Stimulated activated CD4-positive, alpha-beta T cell treated with anti-CD3 and anti-CD28 coated beads, Interleukin-1b, Interleukin-23, amount 100 ng/mL, for 4 hours (primary cell): ENCODE data around the gene CYB5R4.

ENCODE experiments used
- DNase-seq, 2 donors: peaks; one replicate each; pipeline ENCODE4 v3.0.0-alpha.2; 2020; ENCODE audit warnings: low read depth in 2 of 2

Gene CYB5R4

GRCh38 chr6:83859410-83860358 is at the start of gene CYB5R4:
CYB5R4 (plus strand) TSS chr6:83859689; CDS start chr6:83859783, 94 bp downstream.
- DNase-seq = peak; percentile 82 to 88

GRCh38 chr6:83812595-83812994 is 46.9 kb upstream of the CYB5R4 start:
- no peak for DNase-seq

GRCh38 chr6:83815631-83816272 is 43.7 kb upstream of the CYB5R4 start:
- no peak for DNase-seq

- DNase-seq = no peak
These were observed 36.8 kb upstream of the CYB5R4 start for GRCh38 chr6:83822629-83823169.

- DNase-seq = no peak
These were observed 35.1 kb upstream of the CYB5R4 start for GRCh38 chr6:83824388-83824801.

- DNase-seq = no peak
These were observed 34.7 kb upstream of the CYB5R4 start for GRCh38 chr6:83824831-83825230.

- DNase-seq = no peak
These were observed 32.4 kb upstream of the CYB5R4 start for GRCh38 chr6:83827050-83827449.

GRCh38 chr6:83838727-83839126 is 20.8 kb upstream of the CYB5R4 start:
- no peak for DNase-seq

- DNase-seq = no peak
These were observed 15.3 kb upstream of the CYB5R4 start for GRCh38 chr6:83844170-83844569.

- DNase-seq = no peak
These were observed 13.2 kb upstream of the CYB5R4 start for GRCh38 chr6:83846291-83846690.

- no peak for DNase-seq
These were observed 12.3 kb upstream of the CYB5R4 start for GRCh38 chr6:83847179-83847578.

- no peak for DNase-seq
These were observed 10.4 kb upstream of the CYB5R4 start for GRCh38 chr6:83849127-83849526.

GRCh38 chr6:83849610-83850009 is 9.9 kb upstream of the CYB5R4 start:
- DNase-seq = no peak

GRCh38 chr6:83852528-83853177 is 6.8 kb upstream of the CYB5R4 start:
- no peak for DNase-seq

GRCh38 chr6:83853178-83854000 is 6.1 kb upstream of the CYB5R4 start, which contains the start of gene RIPPLY2:
RIPPLY2 (plus strand) TSS chr6:83853360; CDS start chr6:83853417, 57 bp downstream.
- DNase-seq = no peak

- DNase-seq = no peak
These were observed 5.4 kb upstream of the CYB5R4 start for GRCh38 chr6:83854001-83854501.

GRCh38 chr6:83854766-83855165 is 4.7 kb upstream of the CYB5R4 start:
- DNase-seq = no peak

GRCh38 chr6:83860359-83860755 is 868 bp downstream of the CYB5R4 start:
- no peak for DNase-seq

- no peak for DNase-seq
These were observed 1.4 kb downstream of the CYB5R4 start for GRCh38 chr6:83860782-83861495.

GRCh38 chr6:83862776-83863471 is 3.4 kb downstream of the CYB5R4 start:
- no peak for DNase-seq
